ENCODE measurements around the gene C1QTNF6.

The C1QTNF6 gene

GRCh38 chr22:37184816-37185541, 3.1 kb downstream of the C1QTNF6 start:
- Mint-ChIP-seq H3K27me3 (peaks cover 40% of the 10 kb centered on the region), H3K4me3 (no peak overlapping the region), H3K36me3 (ENCODE audit: low read depth) (no peaks in the 10 kb centered on the region), H3K27ac (no peak overlapping the region), H3K9me3 (no peaks in the 10 kb centered on the region), H3K4me1 (ENCODE audit: low read depth) (peaks cover 21% of the 10 kb centered on the region)
- intact Hi-C loops (cut with micrococcal nuclease), result no loop called here

GRCh38 chr22:37184380-37184755, 3.7 kb downstream of the C1QTNF6 start:
- intact Hi-C loops (cut with micrococcal nuclease), result no loop called here
- H3K9me3 Mint-ChIP-seq, result no peaks in the 10 kb centered on the region

GRCh38 chr22:37183432-37184379, 4.3 kb downstream of the C1QTNF6 start:
- no peak overlapping the region for H3K27ac Mint-ChIP-seq

More at GRCh38 chr22:37184380-37184755, 3.7 kb downstream of the C1QTNF6 start:
- Mint-ChIP-seq H3K36me3 (ENCODE audit: low read depth) (no peaks in the 10 kb centered on the region), H3K4me3 (no peak overlapping the region), H3K27me3 (peaks cover 41% of the 10 kb centered on the region), H3K27ac (no peak overlapping the region), H3K4me1 (ENCODE audit: low read depth) (peaks cover 21% of the 10 kb centered on the region)

GRCh38 chr22:37182949-37183245, 5.2 kb downstream of the C1QTNF6 start:
- Mint-ChIP-seq H3K27me3 (peaks cover 38% of the 10 kb centered on the region), H3K4me3 (no peak overlapping the region), H3K4me1 (ENCODE audit: low read depth) (peaks cover 24% of the 10 kb centered on the region), H3K9me3 (no peaks in the 10 kb centered on the region), H3K36me3 (ENCODE audit: low read depth) (no peaks in the 10 kb centered on the region), H3K27ac (no peak overlapping the region)
- intact Hi-C loops (cut with micrococcal nuclease), result no loop called here

More at GRCh38 chr22:37183432-37184379, 4.3 kb downstream of the C1QTNF6 start:
- H3K4me1 Mint-ChIP-seq (ENCODE audit: low read depth), result peaks cover 24% of the 10 kb centered on the region
- H3K4me3 Mint-ChIP-seq, result no peak overlapping the region
- intact Hi-C loops (cut with micrococcal nuclease), result no loop called here
- H3K36me3 Mint-ChIP-seq (ENCODE audit: low read depth), result no peaks in the 10 kb centered on the region
- no peaks in the 10 kb centered on the region for H3K9me3 Mint-ChIP-seq
- H3K27me3 Mint-ChIP-seq, result peaks cover 41% of the 10 kb centered on the region

- Mint-ChIP-seq H3K4me3 (no peak overlapping the region), H3K27ac (no peak overlapping the region), H3K27me3 (peaks cover 37% of the 10 kb centered on the region), H3K36me3 (ENCODE audit: low read depth) (no peaks in the 10 kb centered on the region), H3K9me3 (no peaks in the 10 kb centered on the region), H3K4me1 (ENCODE audit: low read depth) (peaks cover 24% of the 10 kb centered on the region)
- intact Hi-C loops (cut with micrococcal nuclease), result no loop called here
Measured at GRCh38 chr22:37182101-37182948, 5.7 kb downstream of the C1QTNF6 start.

GRCh38 chr22:37181681-37182080, 6.4 kb downstream of the C1QTNF6 start:
- H3K36me3 Mint-ChIP-seq (ENCODE audit: low read depth), result no peaks in the 10 kb centered on the region
- intact Hi-C loops (cut with micrococcal nuclease), result no loop called here
- no peak overlapping the region for H3K27ac Mint-ChIP-seq
- H3K4me3 Mint-ChIP-seq, result no peak overlapping the region
- no peaks in the 10 kb centered on the region for H3K9me3 Mint-ChIP-seq
- peaks cover 29% of the 10 kb centered on the region for H3K4me1 Mint-ChIP-seq (ENCODE audit: low read depth)
- H3K27me3 Mint-ChIP-seq, result peaks cover 37% of the 10 kb centered on the region

GRCh38 chr22:37180531-37181231, 7.4 kb downstream of the C1QTNF6 start:
- H3K4me3 Mint-ChIP-seq, result no peak overlapping the region
- H3K36me3 Mint-ChIP-seq (ENCODE audit: low read depth), result no peaks in the 10 kb centered on the region
- intact Hi-C loops (cut with micrococcal nuclease), result no loop called here
- peaks cover 32% of the 10 kb centered on the region for H3K27me3 Mint-ChIP-seq
- peak overlapping the region; percentile 56 for H3K27ac Mint-ChIP-seq
- H3K9me3 Mint-ChIP-seq, result no peaks in the 10 kb centered on the region
- peaks cover 34% of the 10 kb centered on the region for H3K4me1 Mint-ChIP-seq (ENCODE audit: low read depth)

- H3K9me3 Mint-ChIP-seq, result no peaks in the 10 kb centered on the region
- peak overlapping the region; percentile 56 for H3K27ac Mint-ChIP-seq
- H3K27me3 Mint-ChIP-seq, result peaks cover 24% of the 10 kb centered on the region
- intact Hi-C loops (cut with micrococcal nuclease), result no loop called here
- H3K36me3 Mint-ChIP-seq (ENCODE audit: low read depth), result no peaks in the 10 kb centered on the region
- H3K4me3 Mint-ChIP-seq, result no peak overlapping the region
- peaks cover 39% of the 10 kb centered on the region for H3K4me1 Mint-ChIP-seq (ENCODE audit: low read depth)
Measured at GRCh38 chr22:37179622-37180420, 8.2 kb downstream of the C1QTNF6 start.

GRCh38 chr22:37179126-37179470, 8.9 kb downstream of the C1QTNF6 start:
- H3K27me3 Mint-ChIP-seq, result peaks cover 25% of the 10 kb centered on the region
- no peak overlapping the region for H3K4me3 Mint-ChIP-seq
- H3K9me3 Mint-ChIP-seq, result no peaks in the 10 kb centered on the region
- intact Hi-C loops (cut with micrococcal nuclease), result no loop called here
- H3K4me1 Mint-ChIP-seq (ENCODE audit: low read depth), result peaks cover 39% of the 10 kb centered on the region
- H3K27ac Mint-ChIP-seq, result no peak overlapping the region
- H3K36me3 Mint-ChIP-seq (ENCODE audit: low read depth), result no peaks in the 10 kb centered on the region

GRCh38 chr22:37178350-37179125, 9.5 kb downstream of the C1QTNF6 start:
- Mint-ChIP-seq H3K4me3 (no peak overlapping the region), H3K27ac (peak overlapping the region; percentile 86), H3K36me3 (ENCODE audit: low read depth) (no peaks in the 10 kb centered on the region), H3K27me3 (peaks cover 23% of the 10 kb centered on the region), H3K9me3 (no peaks in the 10 kb centered on the region), H3K4me1 (ENCODE audit: low read depth) (peaks cover 39% of the 10 kb centered on the region)
- intact Hi-C loops (cut with micrococcal nuclease), result no loop called here

- peaks cover 39% of the 10 kb centered on the region for H3K4me1 Mint-ChIP-seq (ENCODE audit: low read depth)
- H3K4me3 Mint-ChIP-seq, result no peak overlapping the region
- H3K27me3 Mint-ChIP-seq, result peaks cover 24% of the 10 kb centered on the region
- no peaks in the 10 kb centered on the region for H3K9me3 Mint-ChIP-seq
- peak overlapping the region; percentile 86 for H3K27ac Mint-ChIP-seq
- intact Hi-C loops (cut with micrococcal nuclease), result no loop called here
- no peaks in the 10 kb centered on the region for H3K36me3 Mint-ChIP-seq (ENCODE audit: low read depth)
Measured at GRCh38 chr22:37177755-37178154, 10.3 kb downstream of the C1QTNF6 start.

GRCh38 chr22:37177221-37177620, 10.8 kb downstream of the C1QTNF6 start:
- Mint-ChIP-seq H3K4me1 (ENCODE audit: low read depth) (peaks cover 39% of the 10 kb centered on the region), H3K27ac (peak overlapping the region; percentile 86), H3K36me3 (ENCODE audit: low read depth) (no peaks in the 10 kb centered on the region), H3K4me3 (no peak overlapping the region), H3K9me3 (no peaks in the 10 kb centered on the region), H3K27me3 (peaks cover 24% of the 10 kb centered on the region)
- intact Hi-C loops (cut with micrococcal nuclease), result no loop called here
